Fibroblast of the aortic adventitia (primary cell): ENCODE results near the gene DCAF7. TPM values are rescaled to one million over a fixed set of nuclear protein-coding genes. Genes with fewer than 3 reads are reported as not detected.
A peak's percentile ranks its signal among the peaks of the same experiment; 100 is the strongest.

Experiments used
- DNase-seq: peaks from one replicate; pipeline ENCODE4 v3.0.0-alpha.2; 2010; ENCODE audit warnings: low read depth
- H3K4me3 ChIP-seq: 2 replicates; pipeline ENCODE4 v1.5.1; 2011; ENCODE audit warnings: low read depth, mild to moderate bottlenecking, control low read depth, low read length, moderate library complexity
- total RNA-seq: library from RNA; depleted of rRNA; stranded (reverse); fragments of >200 nt; gene quantifications from 2 replicates; pipeline ENCODE4 v1.2.3, GENCODE V29; 2012; ENCODE audit warnings: low replicate concordance
- TF ChIP-seq, protein P1 (sequence below): IDR thresholded peaks from 2 replicates; pipeline ENCODE4 v1.5.1; 2011; ENCODE audit warnings: mild to moderate bottlenecking, low read length, control low read depth, inconsistent platforms; ENCODE audit not compliant: insufficient read depth

DCAF7 gene
- total RNA-seq, 1 donor = 31.5 TPM

DNA sequence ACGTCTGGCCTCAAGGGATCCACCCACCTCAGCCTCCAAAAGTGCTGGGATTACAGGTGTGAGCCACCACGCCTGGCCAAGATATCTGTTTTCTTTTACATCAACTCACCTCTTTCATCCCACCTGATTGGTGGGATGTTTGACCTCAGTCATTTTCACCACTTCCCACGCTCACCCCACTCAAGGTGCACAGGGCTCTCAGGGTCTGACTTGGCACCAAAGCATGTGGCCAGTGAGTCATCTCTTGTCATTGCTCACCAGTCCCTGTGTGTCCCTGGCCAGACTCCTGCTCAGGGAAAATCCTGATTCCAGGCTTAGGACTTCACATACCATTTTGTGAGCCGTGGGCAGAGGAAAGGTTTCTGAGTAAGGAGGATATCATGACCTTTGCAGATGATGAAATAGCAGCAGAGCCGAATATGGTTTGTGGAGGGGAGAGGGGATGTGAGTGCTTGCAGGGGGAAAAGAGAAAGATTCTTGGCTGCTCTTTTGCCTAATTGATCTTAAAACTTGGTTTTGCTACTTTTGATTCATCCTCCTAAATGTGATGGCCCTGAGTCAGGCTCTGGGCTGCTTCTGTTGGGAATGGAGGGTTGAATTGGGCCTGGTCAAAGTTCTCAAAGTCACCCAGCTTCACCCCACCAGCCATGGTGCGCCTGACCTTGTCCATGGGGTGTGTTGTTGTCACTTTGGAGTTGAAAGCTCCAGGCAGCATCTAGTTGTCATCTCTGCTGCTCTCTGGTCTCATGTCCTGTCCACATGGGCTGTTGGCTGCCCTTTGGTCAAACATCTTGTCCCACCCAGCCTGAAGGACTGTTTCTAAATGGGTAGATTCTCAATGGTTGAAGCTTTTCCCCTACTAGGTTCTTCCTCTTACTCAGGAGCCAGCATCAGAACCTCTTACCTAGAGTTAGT is 33.1 kb upstream of the DCAF7 start:
- H3K4me3 ChIP-seq = no peak overlapping the region
- TF ChIP-seq, protein P1, sequence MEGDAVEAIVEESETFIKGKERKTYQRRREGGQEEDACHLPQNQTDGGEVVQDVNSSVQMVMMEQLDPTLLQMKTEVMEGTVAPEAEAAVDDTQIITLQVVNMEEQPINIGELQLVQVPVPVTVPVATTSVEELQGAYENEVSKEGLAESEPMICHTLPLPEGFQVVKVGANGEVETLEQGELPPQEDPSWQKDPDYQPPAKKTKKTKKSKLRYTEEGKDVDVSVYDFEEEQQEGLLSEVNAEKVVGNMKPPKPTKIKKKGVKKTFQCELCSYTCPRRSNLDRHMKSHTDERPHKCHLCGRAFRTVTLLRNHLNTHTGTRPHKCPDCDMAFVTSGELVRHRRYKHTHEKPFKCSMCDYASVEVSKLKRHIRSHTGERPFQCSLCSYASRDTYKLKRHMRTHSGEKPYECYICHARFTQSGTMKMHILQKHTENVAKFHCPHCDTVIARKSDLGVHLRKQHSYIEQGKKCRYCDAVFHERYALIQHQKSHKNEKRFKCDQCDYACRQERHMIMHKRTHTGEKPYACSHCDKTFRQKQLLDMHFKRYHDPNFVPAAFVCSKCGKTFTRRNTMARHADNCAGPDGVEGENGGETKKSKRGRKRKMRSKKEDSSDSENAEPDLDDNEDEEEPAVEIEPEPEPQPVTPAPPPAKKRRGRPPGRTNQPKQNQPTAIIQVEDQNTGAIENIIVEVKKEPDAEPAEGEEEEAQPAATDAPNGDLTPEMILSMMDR = no peak
- peak; percentile 16 for DNase-seq

DNA sequence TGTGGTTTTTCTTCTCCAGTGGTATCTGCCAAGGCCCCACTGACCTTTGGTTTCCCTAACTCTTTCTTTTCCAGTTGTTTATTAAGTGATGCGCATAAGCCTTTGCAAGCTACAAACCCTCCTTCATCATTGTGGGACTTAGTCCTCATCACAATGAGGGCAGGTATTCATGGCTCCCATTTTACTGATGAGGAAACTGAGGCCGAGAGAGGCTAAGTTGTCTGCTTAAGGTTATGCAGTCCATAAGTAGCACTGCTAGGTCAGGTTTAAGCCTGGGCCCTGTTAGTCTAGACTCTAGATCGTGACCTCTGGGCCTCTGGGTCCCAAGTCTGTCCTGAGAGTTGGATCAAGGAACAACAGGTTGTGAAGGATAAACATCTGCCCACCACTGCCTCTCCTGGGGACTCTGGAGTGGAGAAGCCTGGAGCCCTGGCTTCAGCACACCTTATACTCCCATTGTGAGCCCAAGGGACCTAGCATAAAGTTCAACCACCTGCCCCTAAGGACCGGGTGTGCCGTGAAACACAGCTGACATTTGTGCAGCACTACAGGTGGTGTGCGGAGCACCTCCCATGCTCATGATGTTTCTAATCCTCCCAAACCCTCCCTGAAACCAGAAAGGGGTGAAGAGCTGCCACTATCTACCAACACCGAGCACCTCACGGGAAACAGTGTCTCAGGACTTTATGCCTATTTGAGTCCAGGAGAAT is 32.3 kb upstream of the DCAF7 start:
- no peak for DNase-seq
- H3K4me3 ChIP-seq = no peak overlapping the region
- TF ChIP-seq, protein P1 = no peak

DNA sequence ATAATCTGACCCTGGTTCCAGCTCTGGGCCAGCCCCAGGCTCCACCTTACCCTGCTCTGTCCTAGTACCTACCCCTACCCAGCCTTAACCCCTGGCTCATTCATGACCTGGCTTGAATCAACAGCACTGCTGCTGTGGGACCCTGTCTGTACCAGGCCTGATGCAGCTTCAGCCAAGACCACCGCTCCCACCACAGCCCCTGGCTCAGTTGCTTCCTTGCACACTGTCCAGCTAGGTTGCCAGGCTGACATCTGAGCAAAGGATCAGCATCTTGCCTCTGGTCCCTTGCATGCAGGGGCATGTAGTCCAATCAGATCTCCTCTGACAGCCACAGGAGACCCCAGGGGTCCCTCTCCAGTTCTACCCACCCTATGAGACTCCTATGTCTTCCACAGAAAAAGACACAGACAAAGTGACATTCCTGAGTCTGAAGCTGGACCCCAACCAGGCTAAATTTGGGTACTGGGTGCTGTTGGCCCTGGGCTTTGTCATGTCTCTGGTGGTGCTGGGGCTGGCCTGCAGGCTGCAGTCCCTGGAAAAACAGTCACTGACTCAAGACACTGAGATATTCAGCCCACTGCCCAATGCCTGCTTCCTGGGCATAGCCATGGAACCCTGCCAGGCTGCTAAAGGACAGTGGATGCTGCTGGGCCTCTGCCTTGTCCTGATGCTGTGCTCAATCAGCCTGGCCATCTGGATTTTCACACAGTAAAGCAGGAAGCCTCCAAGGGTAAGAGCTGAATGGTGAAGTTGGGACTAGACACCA is 31.0 kb upstream of the DCAF7 start:
- TF ChIP-seq, protein P1 = no peak
- no peak overlapping the region for H3K4me3 ChIP-seq
- no peak for DNase-seq

DNA sequence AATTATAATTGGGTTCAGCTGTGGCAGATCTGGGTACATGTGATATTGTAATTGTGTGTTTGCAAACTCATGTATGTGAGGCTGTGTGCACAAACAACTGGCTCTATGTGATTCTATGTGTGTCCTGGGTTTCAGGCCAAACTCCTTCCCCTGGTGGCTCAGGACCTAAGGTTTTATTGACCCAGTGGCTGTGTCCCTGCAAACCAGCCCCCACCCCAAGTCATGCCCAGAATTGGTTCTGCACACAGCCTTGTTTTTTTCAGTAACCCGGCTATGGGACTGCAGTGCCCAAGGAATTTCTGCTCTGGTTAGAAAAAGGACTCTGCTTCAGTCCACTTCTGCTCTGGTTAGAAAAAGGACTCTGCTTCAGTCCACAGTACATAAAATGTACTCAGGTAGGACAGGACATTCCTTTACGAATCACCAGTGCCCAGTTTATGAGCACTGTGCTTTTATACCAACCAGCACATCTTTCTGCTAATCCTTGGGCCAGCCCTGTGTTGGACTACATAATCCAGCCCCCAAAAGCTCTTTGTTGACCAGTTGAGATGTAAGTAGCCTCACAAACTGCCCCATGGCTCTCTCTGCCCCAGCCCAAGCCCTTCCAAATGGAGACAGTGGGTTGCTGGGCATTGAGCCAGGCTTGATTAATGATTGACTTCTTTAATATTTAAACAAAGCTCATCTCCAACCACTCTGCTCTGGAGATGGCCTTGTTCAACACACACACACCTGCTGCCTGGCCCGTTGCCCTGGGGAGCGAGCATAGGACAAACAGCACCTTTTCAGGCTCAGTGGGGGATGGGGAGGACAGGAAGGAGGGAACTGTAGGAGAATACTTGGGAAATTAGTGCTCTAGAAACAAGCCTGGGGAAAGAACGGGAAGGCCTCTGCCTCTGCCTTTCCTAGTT is 30.1 kb upstream of the DCAF7 start:
- DNase-seq = no peak
- H3K4me3 ChIP-seq = no peak overlapping the region
- TF ChIP-seq, protein P1 = no peak

DNA sequence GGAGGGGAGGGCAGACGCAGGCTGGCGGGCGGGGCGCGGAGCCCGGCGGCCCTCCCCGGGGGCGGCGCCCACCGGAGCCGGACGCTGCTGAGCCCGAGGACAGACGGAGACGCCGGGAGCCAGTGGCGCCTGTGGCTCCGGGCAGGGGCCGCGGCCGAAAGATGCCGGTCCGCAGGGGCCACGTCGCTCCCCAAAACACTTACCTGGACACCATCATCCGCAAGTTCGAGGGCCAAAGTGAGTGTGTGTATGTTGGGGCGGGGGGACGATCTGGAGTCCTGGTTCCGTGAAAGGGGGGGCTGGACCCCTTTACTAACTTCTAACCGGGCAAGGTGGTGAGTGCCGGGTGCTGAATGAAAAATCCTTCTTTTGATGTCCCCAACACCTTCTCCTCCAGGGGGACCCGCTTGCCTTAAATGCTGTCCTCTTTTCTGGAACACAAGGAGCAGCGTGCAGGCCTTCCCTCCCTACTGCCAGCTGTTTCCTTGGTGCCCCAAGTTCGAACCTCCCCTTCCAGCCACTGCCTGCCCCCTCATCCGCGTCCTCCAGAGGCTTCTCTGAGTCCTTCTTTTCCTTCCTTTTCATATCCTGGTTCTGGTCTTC is 26.9 kb upstream of the DCAF7 start, which contains the start of gene KCNH6:
KCNH6 (plus strand) TSS at position 106 of the 603 bp plus-strand sequence; CDS start at position 162, 56 bp downstream.
- TF ChIP-seq, protein P1 = no peak
- DNase-seq = no peak
- peak within 1 kb of the TSS; percentile 42 for H3K4me3 ChIP-seq
